PC-9 (cell line): ENCODE data around the gene TUBGCP2. TPM values are rescaled to one million over a fixed set of nuclear protein-coding genes. Genes with fewer than 3 reads are reported as not detected.

ENCODE experiments used
- BruUV-seq: library from RNA; stranded (reverse); fragments of 400-500 nt; replicated peaks from 2 replicates; lab custom pipeline; 2021; lab: Mats Ljungman, UMichigan
- CTCF ChIA-PET: fragments of 300-600 bp; sonication (Branson Sonifier 250); formaldehyde crosslinking; loops from one replicate; lab custom pipeline; 2022; ENCODE audit warnings: antibody characterized with exemption; lab: Charles Lee
- POLR2A ChIA-PET: fragments of 300-600 bp; sonication (Branson Sonifier 250); formaldehyde crosslinking; loops from one replicate; lab custom pipeline; 2022; ENCODE audit warnings: antibody characterized with exemption; ENCODE audit not compliant: unreplicated experiment; lab: Charles Lee
- DNase-seq, 2 experiments: peaks; one replicate each; pipeline versions ENCODE4 v3.0.0 to v3.0.0-alpha.2; 2015 to 2022; ENCODE audit warnings: mixed read lengths in 1 of 2
- H2AFZ ChIP-seq: fragments of 200-600 bp; sonication (generic); 2 replicates; pipeline ENCODE4 v1.8.1; 2017; ENCODE audit warnings: antibody characterized with exemption
- H3F3A ChIP-seq: fragments of 200-600 bp; sonication (generic); 2 replicates; pipeline ENCODE4 v1.8.1; 2017; ENCODE audit warnings: antibody characterized with exemption, mild to moderate bottlenecking, low read depth; ENCODE audit not compliant: insufficient read depth
- H3K27ac ChIP-seq: fragments of 200-600 bp; sonication (generic); 2 replicates; pipeline ENCODE4 v1.6.1; 2016; ENCODE audit warnings: mixed run types
- H3K27me3 ChIP-seq: fragments of 200-600 bp; sonication (generic); 2 replicates; pipeline ENCODE4 v1.6.1; 2016; ENCODE audit warnings: low read depth, mixed run types; ENCODE audit not compliant: insufficient read depth
- H3K36me3 ChIP-seq: fragments of 200-600 bp; sonication (generic); 2 replicates; pipeline ENCODE4 v1.6.1; 2016; ENCODE audit warnings: low read depth, mixed run types
- H3K4me1 ChIP-seq: fragments of 200-600 bp; sonication (generic); replicated peaks from 2 replicates; pipeline ENCODE4 v1.6.1; 2016; ENCODE audit warnings: mixed run types; ENCODE audit not compliant: insufficient read depth
- H3K4me2 ChIP-seq: fragments of 200-600 bp; sonication (generic); 2 replicates; pipeline ENCODE4 v1.6.1; 2017; ENCODE audit warnings: mixed run types
- H3K4me3 ChIP-seq: fragments of 200-600 bp; sonication (generic); 2 replicates; pipeline ENCODE4 v1.6.1; 2016; ENCODE audit warnings: mixed run types
- H3K79me2 ChIP-seq: fragments of 200-600 bp; sonication (generic); 2 replicates; pipeline ENCODE4 v1.6.1; 2017; ENCODE audit warnings: low read depth, mixed run types
- H3K9me2 ChIP-seq: fragments of 200-600 bp; sonication (generic); 2 replicates; pipeline ENCODE4 v1.8.1; 2017; ENCODE audit warnings: mild to moderate bottlenecking; ENCODE audit not compliant: insufficient read depth
- H3K9me3 ChIP-seq: fragments of 200-600 bp; sonication (generic); 2 replicates; pipeline ENCODE4 v1.8.1; 2016; ENCODE audit warnings: low read depth; ENCODE audit not compliant: insufficient read depth
- H4K20me1 ChIP-seq: fragments of 200-600 bp; sonication (generic); 2 replicates; pipeline ENCODE4 v1.8.1; 2017; ENCODE audit not compliant: insufficient read depth
- EZH2 ChIP-seq: fragments of 200-600 bp; sonication (generic); IDR thresholded peaks from 2 replicates; pipeline ENCODE4 v1.8.0; 2017; ENCODE audit warnings: antibody characterized with exemption, low read depth
- intact Hi-C: fragments of 100-400 bp; cut with micrococcal nuclease; formaldehyde crosslinking; loops from one replicate; pipeline ENCODE4 v1.10.0; 2022; ENCODE audit not compliant: unreplicated experiment
- total RNA-seq: library from RNA; stranded (reverse); gene quantifications from 2 replicates; pipeline ENCODE4 v1.2.3, GENCODE V29; 2021
- TF ChIP-seq, protein P1 (sequence below): fragments of 200-600 bp; sonication (generic); conservative IDR thresholded peaks from 2 replicates; pipeline ENCODE4 v1.6.1; 2017; ENCODE audit warnings: mixed run types, antibody characterized with exemption, mild to moderate bottlenecking, moderate library complexity

The TUBGCP2 gene
- total RNA-seq, 1 experiment from 2014 or later, result 52.8 TPM

GRCh38 chr10:133272964-133273420, 35.7 kb downstream of the TUBGCP2 start:
- intact Hi-C loops, result no loop called here
- BruUV-seq, result no TSS peak

GRCh38 chr10:133272301-133272963, 36.2 kb downstream of the TUBGCP2 start:
- intact Hi-C loops, result no loop called here
- H3K9me3 ChIP-seq, result no peaks in the 10 kb centered on the region
- no peak overlapping the region for H3K4me2 ChIP-seq
- H2AFZ ChIP-seq, result no peak overlapping the region
- H3F3A ChIP-seq, result peaks cover 6% of the 10 kb centered on the region
- BruUV-seq, result no TSS peak
- H3K4me1 ChIP-seq, result peaks cover 18% of the 10 kb centered on the region
- H3K4me3 ChIP-seq, result no peak overlapping the region
- CTCF ChIA-PET, result no interaction called here
- H4K20me1 ChIP-seq, result no peaks in the 10 kb centered on the region
- no peaks in the 10 kb centered on the region for H3K36me3 ChIP-seq
- no peak for DNase-seq
- POLR2A ChIA-PET, result no interaction called here
- TF ChIP-seq, protein P1, sequence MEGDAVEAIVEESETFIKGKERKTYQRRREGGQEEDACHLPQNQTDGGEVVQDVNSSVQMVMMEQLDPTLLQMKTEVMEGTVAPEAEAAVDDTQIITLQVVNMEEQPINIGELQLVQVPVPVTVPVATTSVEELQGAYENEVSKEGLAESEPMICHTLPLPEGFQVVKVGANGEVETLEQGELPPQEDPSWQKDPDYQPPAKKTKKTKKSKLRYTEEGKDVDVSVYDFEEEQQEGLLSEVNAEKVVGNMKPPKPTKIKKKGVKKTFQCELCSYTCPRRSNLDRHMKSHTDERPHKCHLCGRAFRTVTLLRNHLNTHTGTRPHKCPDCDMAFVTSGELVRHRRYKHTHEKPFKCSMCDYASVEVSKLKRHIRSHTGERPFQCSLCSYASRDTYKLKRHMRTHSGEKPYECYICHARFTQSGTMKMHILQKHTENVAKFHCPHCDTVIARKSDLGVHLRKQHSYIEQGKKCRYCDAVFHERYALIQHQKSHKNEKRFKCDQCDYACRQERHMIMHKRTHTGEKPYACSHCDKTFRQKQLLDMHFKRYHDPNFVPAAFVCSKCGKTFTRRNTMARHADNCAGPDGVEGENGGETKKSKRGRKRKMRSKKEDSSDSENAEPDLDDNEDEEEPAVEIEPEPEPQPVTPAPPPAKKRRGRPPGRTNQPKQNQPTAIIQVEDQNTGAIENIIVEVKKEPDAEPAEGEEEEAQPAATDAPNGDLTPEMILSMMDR, result no peak
- no peak for TF ChIP-seq EZH2
- H3K79me2 ChIP-seq, result 0 out of 2 replicates have a peak, but pooled peaks cover 5% of the 10 kb centered on the region
- H3K27me3 ChIP-seq, result no peaks in the 10 kb centered on the region
- H3K9me2 ChIP-seq, result no peaks in the 10 kb centered on the region
- no peak overlapping the region for H3K27ac ChIP-seq

More at GRCh38 chr10:133272964-133273420, 35.7 kb downstream of the TUBGCP2 start:
- no peaks in the 10 kb centered on the region for H4K20me1 ChIP-seq
- 0 out of 2 replicates have a peak, but pooled peaks cover 5% of the 10 kb centered on the region for H3K79me2 ChIP-seq
- H3K9me3 ChIP-seq, result no peaks in the 10 kb centered on the region
- H3K4me3 ChIP-seq, result no peak overlapping the region
- H3K27ac ChIP-seq, result no peak overlapping the region
- DNase-seq, result no peak
- no peaks in the 10 kb centered on the region for H3K9me2 ChIP-seq
- POLR2A ChIA-PET, result no interaction called here
- no peaks in the 10 kb centered on the region for H3K27me3 ChIP-seq
- CTCF ChIA-PET, result no interaction called here
- TF ChIP-seq, protein P1, result no peak
- no peak for TF ChIP-seq EZH2
- no peaks in the 10 kb centered on the region for H3K36me3 ChIP-seq
- no peak overlapping the region for H3K4me2 ChIP-seq
- peaks cover 12% of the 10 kb centered on the region for H3F3A ChIP-seq
- H3K4me1 ChIP-seq, result peaks cover 23% of the 10 kb centered on the region
- H2AFZ ChIP-seq, result no peak overlapping the region

DNA sequence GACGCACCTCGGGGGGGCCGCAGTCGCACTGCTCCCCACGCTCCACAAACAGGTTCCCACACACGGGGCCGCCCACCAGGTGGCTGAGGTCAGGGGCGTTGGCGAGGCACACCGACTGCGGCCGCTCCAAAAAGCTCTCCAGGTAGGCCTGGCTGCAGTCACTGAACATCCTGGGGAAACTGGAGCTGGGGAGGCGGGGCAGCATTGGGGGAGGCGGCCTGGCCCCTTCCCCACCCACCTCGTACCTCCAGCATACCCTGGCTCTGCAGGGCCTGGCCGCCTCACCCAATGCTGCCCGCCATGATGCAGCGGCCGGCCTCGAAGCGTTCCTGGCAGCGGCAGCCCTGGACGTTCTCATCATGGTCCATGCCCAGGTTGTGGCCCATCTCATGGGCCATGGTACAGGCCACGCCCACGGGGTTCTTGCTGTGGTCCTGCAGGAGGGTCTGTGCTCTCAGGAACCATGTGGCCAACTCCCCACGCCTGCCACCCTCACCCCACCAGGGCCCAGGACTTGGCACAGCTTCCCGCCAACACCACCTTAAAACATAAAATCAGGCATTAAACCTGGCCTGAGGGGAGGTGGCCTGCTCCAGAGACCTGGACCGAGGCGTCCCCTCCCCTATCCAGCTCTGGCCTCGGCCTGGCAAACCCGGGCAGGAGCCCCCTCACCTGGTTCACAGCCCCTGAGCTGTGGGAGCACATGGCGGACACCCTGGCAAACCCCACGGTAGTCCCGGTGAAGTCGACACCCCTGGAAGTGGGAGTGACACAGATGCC, 37.0 kb downstream of the TUBGCP2 start:
- no peaks in the 10 kb centered on the region for H3K9me3 ChIP-seq
- BruUV-seq, result no TSS peak
- CTCF ChIA-PET, result no interaction called here
- H2AFZ ChIP-seq, result no peak overlapping the region
- TF ChIP-seq, protein P1, result no peak
- TF ChIP-seq EZH2, result no peak
- DNase-seq, result no peak
- H3K4me1 ChIP-seq, result peaks cover 11% of the 10 kb centered on the region
- intact Hi-C loops, result no loop called here
- no peak overlapping the region for H3K4me3 ChIP-seq
- 0 out of 2 replicates have a peak, but pooled peaks cover 5% of the 10 kb centered on the region for H3K79me2 ChIP-seq
- H3K27me3 ChIP-seq, result no peaks in the 10 kb centered on the region
- POLR2A ChIA-PET, result no interaction called here
- H3K9me2 ChIP-seq, result no peaks in the 10 kb centered on the region
- H4K20me1 ChIP-seq, result no peaks in the 10 kb centered on the region
- H3F3A ChIP-seq, result no peaks in the 10 kb centered on the region
- no peak overlapping the region for H3K27ac ChIP-seq
- no peaks in the 10 kb centered on the region for H3K36me3 ChIP-seq
- H3K4me2 ChIP-seq, result no peak overlapping the region
